SK-N-SH (cell line): ENCODE results near the gene C16orf87. TPM values are rescaled to one million over a fixed set of nuclear protein-coding genes. Genes with fewer than 3 reads are reported as not detected.

Source experiments
- CTCF ChIA-PET: fragments of 300-600, 350-600 bp; formaldehyde crosslinking; extraction: SDS; loops from one replicate; lab custom pipeline; 2021; lab: Yijun Ruan, JAX
- POLR2A ChIA-PET: fragments of 350-600 bp; sonication (Branson Sonifier 250); formaldehyde crosslinking; extraction: SDS; loops from one replicate; lab custom pipeline; 2020; ENCODE audit warnings: antibody characterized with exemption, inconsistent platforms; lab: Yijun Ruan, JAX
- DNase-seq: peaks from one replicate; pipeline ENCODE4 v3.0.0; 2012
- H2AFZ ChIP-seq: fragments of 200-600 bp; sonication (generic); 2 replicates; pipeline ENCODE4 v1.8.1; 2016; ENCODE audit warnings: antibody characterized with exemption, mild to moderate bottlenecking, low read depth
- H3F3A ChIP-seq: fragments of 200-600 bp; sonication (generic); replicated peaks from 2 replicates; pipeline ENCODE3; 2016; ENCODE audit warnings: antibody characterized with exemption, mild to moderate bottlenecking; ENCODE audit not compliant: insufficient read depth
- H3K27ac ChIP-seq, 2 experiments: fragments of 200-500 bp in 1 of 2; fragments of 200-600 bp in 1 of 2; sonication (Bioruptor generic) in 1 of 2; sonication (generic), shearing (Covaris generic) in 1 of 2; 2 replicates each; pipeline versions ENCODE4 v1.5.1 to v1.6.1; 2014 to 2016; ENCODE audit warnings: low read depth in 2 of 2, inconsistent platforms in 1 of 2, low read length in 1 of 2, mild to moderate bottlenecking in 1 of 2, mixed read lengths in 1 of 2
- H3K27me3 ChIP-seq: fragments of 200-600 bp; sonication (generic), shearing (Covaris generic); 2 replicates; pipeline ENCODE4 v1.6.1; 2016; ENCODE audit warnings: mixed run types; ENCODE audit not compliant: insufficient read depth
- H3K36me3 ChIP-seq, 2 experiments: fragments of 200-500 bp in 1 of 2; fragments of 200-600 bp in 1 of 2; sonication (Bioruptor generic) in 1 of 2; sonication (generic) in 1 of 2; replicated peaks in 1 of 2; 2 replicates each; pipeline versions ENCODE3 to v1.5.1; 2014 to 2016; ENCODE audit warnings: low read length in 1 of 2, mild to moderate bottlenecking in 1 of 2; ENCODE audit not compliant: insufficient read depth in 2 of 2, control insufficient read depth in 1 of 2
- H3K4me1 ChIP-seq, 2 experiments: fragments of 200-500 bp in 1 of 2; fragments of 200-600 bp in 1 of 2; sonication (Bioruptor generic) in 1 of 2; sonication (generic), shearing (Covaris generic) in 1 of 2; 2 replicates each; pipeline versions ENCODE4 v1.5.1 to v1.6.1; 2014 to 2016; ENCODE audit warnings: low read depth in 1 of 2, low read length in 1 of 2, mixed run types in 1 of 2; ENCODE audit not compliant: insufficient read depth in 2 of 2, control insufficient read depth in 1 of 2
- H3K4me2 ChIP-seq: fragments of 200-600 bp; sonication (generic), shearing (Covaris generic); 2 replicates; pipeline ENCODE4 v1.6.1; 2017; ENCODE audit warnings: mixed run types
- H3K4me3 ChIP-seq, 2 experiments: fragments of 200-500 bp in 1 of 2; fragments of 200-600 bp in 1 of 2; sonication (Bioruptor generic) in 1 of 2; sonication (generic), shearing (Covaris generic) in 1 of 2; 2 replicates each; pipeline versions ENCODE4 v1.5.1 to v1.8.1; 2014 to 2016; ENCODE audit warnings: low read depth in 2 of 2, inconsistent platforms in 1 of 2, low read length in 1 of 2, mild to moderate bottlenecking in 1 of 2, mixed read lengths in 1 of 2, moderate library complexity in 1 of 2
- H3K79me2 ChIP-seq: fragments of 200-600 bp; sonication (generic); 2 replicates; pipeline ENCODE4 v1.8.1; 2017; ENCODE audit warnings: mild to moderate bottlenecking; ENCODE audit not compliant: insufficient read depth
- H3K9ac ChIP-seq: fragments of 200-600 bp; sonication (generic); 2 replicates; pipeline ENCODE4 v1.6.1; 2017; ENCODE audit warnings: mixed run types
- H3K9me2 ChIP-seq: fragments of 200-600 bp; sonication (generic); 2 replicates; pipeline ENCODE4 v1.6.1; 2017; ENCODE audit warnings: mixed run types
- H3K9me3 ChIP-seq: fragments of 200-600 bp; sonication (generic); 2 replicates; pipeline ENCODE4 v1.6.1; 2017; ENCODE audit warnings: mixed run types, mild to moderate bottlenecking, moderate library complexity
- H4K20me1 ChIP-seq: fragments of 200-600 bp; sonication (generic); 2 replicates; pipeline ENCODE4 v1.6.1; 2017; ENCODE audit warnings: mild to moderate bottlenecking, mixed run types; ENCODE audit not compliant: insufficient read depth
- FOXJ3 ChIP-seq: sonication (generic); formaldehyde crosslinking; IDR thresholded peaks from 2 replicates; pipeline ENCODE4 v1.5.1; 2020; ENCODE audit warnings: mild to moderate bottlenecking, missing genetic modification reagents
- GABPA ChIP-seq: IDR thresholded peaks from 2 replicates; pipeline ENCODE4 v1.4.0; 2012; ENCODE audit warnings: low read depth, mild to moderate bottlenecking
- MEF2A ChIP-seq: IDR thresholded peaks from 2 replicates; pipeline ENCODE4 v1.4.0; 2012; ENCODE audit warnings: low read depth, borderline replicate concordance
- MXI1 ChIP-seq: IDR thresholded peaks from 2 replicates; pipeline ENCODE4 v1.6.1; 2012; ENCODE audit warnings: mild to moderate bottlenecking, low read depth, low read length, improper control_type of control experiment
- NFIC ChIP-seq: IDR thresholded peaks from 2 replicates; pipeline ENCODE4 v1.4.0; 2012; ENCODE audit warnings: borderline replicate concordance
- RXRA ChIP-seq: IDR thresholded peaks from 2 replicates; pipeline ENCODE4 v1.4.0; 2012; ENCODE audit warnings: low read depth, mild to moderate bottlenecking, borderline replicate concordance
- SIN3A ChIP-seq: IDR thresholded peaks from 2 replicates; pipeline ENCODE4 v1.6.1; 2012; ENCODE audit warnings: low read depth, mild to moderate bottlenecking, low read length, moderate library complexity, borderline replicate concordance
- TAF1 ChIP-seq: IDR thresholded peaks from 2 replicates; pipeline ENCODE4 v1.6.1; 2012; ENCODE audit warnings: low read depth, mild to moderate bottlenecking, low read length, moderate library complexity, borderline replicate concordance
- YY1 ChIP-seq: IDR thresholded peaks from 2 replicates; pipeline ENCODE4 v1.4.0; 2012; ENCODE audit warnings: low read depth, mild to moderate bottlenecking
- WGBS: methylation state at CpG from one replicate; pipeline ENCODE4 v1.1.6; 2017; ENCODE audit warnings: low lambda C conversion rate; 5-methylcytosine and 5-hydroxymethylcytosine counted together
- polyA plus RNA-seq, 3 experiments: library from polyadenylated mRNA; depleted of rRNA; stranded (reverse); fragments of >200 nt; gene quantifications; 2 replicates each; pipeline ENCODE4 v1.2.3, GENCODE V29; 2012
- TF ChIP-seq, protein P1 (sequence below): fragments of 150-350 bp; IDR thresholded peaks from 2 replicates; pipeline ENCODE4 v1.6.1; 2016; ENCODE audit warnings: mild to moderate bottlenecking, low read depth, low read length
- TF ChIP-seq, protein P2 (sequence below): IDR thresholded peaks from 2 replicates; pipeline ENCODE4 v1.4.0; 2012; ENCODE audit warnings: low read depth
- TF ChIP-seq, protein P3 (sequence below): fragments of 150-350 bp; IDR thresholded peaks from 2 replicates; pipeline ENCODE4 v1.6.1; 2017; ENCODE audit warnings: antibody characterized with exemption, low read length, low read depth, borderline replicate concordance
- TF ChIP-seq, protein P4 (sequence below): fragments of 200-600 bp; sonication (generic); IDR thresholded peaks from 2 replicates; pipeline ENCODE4 v1.6.1; 2017; ENCODE audit warnings: antibody characterized with exemption, mild to moderate bottlenecking, moderate library complexity

C16orf87 gene
- polyA plus RNA-seq, 1 of the 3 experiments (the other 2 are of a cell fraction): 3.5 TPM

DNA sequence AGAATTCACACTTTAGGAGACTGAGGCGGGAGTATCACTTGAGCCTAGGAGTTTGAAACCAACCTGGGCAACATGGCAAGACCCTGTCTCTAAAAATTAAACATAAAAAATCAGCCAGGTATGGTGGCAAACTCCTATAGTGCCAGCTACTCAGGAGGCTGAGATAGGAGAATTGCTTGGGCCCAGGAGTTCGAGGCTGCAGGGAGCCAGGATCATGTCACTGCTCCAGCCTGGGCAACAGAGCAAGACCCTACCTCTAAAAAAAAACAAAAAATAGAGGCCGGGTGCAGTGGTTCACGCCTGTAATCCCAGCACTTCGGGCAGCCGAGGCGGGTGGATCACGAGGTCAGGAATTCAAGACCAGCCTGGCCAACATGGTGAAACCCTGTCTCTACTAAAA, 44.3 kb upstream of the C16orf87 start (continued):
- TF ChIP-seq, protein P1, sequence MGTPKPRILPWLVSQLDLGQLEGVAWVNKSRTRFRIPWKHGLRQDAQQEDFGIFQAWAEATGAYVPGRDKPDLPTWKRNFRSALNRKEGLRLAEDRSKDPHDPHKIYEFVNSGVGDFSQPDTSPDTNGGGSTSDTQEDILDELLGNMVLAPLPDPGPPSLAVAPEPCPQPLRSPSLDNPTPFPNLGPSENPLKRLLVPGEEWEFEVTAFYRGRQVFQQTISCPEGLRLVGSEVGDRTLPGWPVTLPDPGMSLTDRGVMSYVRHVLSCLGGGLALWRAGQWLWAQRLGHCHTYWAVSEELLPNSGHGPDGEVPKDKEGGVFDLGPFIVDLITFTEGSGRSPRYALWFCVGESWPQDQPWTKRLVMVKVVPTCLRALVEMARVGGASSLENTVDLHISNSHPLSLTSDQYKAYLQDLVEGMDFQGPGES: no peak
- TF ChIP-seq NFIC: no peak
- no peak for TF ChIP-seq GABPA
- TF ChIP-seq, protein P2, sequence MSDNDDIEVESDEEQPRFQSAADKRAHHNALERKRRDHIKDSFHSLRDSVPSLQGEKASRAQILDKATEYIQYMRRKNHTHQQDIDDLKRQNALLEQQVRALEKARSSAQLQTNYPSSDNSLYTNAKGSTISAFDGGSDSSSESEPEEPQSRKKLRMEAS: no peak
- TF ChIP-seq, protein P3, sequence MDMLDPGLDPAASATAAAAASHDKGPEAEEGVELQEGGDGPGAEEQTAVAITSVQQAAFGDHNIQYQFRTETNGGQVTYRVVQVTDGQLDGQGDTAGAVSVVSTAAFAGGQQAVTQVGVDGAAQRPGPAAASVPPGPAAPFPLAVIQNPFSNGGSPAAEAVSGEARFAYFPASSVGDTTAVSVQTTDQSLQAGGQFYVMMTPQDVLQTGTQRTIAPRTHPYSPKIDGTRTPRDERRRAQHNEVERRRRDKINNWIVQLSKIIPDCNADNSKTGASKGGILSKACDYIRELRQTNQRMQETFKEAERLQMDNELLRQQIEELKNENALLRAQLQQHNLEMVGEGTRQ: no peak

DNA sequence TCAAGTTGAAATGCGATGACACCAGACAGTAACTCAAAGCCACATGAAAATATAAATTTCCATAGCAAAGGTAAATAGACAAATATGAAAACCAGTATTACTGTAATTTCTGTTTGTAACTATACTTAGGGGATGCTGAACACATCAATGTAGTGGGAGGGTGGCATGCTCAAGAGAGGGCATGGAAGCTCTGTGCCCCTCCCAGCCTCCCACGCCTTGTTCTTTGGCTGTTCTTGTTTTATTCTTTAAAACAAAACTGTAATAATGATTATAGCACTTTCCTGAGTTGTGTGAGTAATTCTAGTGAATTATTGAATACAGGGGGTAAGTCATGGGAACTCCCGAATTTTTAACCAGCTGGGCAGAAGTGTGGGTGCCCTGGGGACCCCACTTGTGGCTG, 42.2 kb upstream of the C16orf87 start:
- Histone ChIP-seq H3K9me3 (no peaks in the 10 kb centered on the region), H3K9me2 (no peaks in the 10 kb centered on the region), H3K79me2 (no peaks in the 10 kb centered on the region), H2AFZ (no peak overlapping the region), H4K20me1 (no peaks in the 10 kb centered on the region), H3K4me3 (no peak overlapping the region), H3K4me2 (no peak overlapping the region), H3F3A (no peaks in the 10 kb centered on the region), H3K9ac (no peak overlapping the region), H3K27ac (no peak overlapping the region), H3K4me1 (peaks cover 0 to 4% of the 10 kb centered on the region in 2 experiments; a peak in 1 of 4 replicates), H3K27me3 (no peaks in the 10 kb centered on the region), H3K36me3 (no peaks in the 10 kb centered on the region)
- DNase-seq: no peak
- TF ChIP-seq, protein P4, sequence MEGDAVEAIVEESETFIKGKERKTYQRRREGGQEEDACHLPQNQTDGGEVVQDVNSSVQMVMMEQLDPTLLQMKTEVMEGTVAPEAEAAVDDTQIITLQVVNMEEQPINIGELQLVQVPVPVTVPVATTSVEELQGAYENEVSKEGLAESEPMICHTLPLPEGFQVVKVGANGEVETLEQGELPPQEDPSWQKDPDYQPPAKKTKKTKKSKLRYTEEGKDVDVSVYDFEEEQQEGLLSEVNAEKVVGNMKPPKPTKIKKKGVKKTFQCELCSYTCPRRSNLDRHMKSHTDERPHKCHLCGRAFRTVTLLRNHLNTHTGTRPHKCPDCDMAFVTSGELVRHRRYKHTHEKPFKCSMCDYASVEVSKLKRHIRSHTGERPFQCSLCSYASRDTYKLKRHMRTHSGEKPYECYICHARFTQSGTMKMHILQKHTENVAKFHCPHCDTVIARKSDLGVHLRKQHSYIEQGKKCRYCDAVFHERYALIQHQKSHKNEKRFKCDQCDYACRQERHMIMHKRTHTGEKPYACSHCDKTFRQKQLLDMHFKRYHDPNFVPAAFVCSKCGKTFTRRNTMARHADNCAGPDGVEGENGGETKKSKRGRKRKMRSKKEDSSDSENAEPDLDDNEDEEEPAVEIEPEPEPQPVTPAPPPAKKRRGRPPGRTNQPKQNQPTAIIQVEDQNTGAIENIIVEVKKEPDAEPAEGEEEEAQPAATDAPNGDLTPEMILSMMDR: no peak
- no peak for TF ChIP-seq RXRA
- TF ChIP-seq FOXJ3 (CRISPR knock-in tag): no peak
- TF ChIP-seq MEF2A: no peak
- no peak for TF ChIP-seq TAF1
- TF ChIP-seq YY1: no peak
- no peak for TF ChIP-seq MXI1
- no peak for TF ChIP-seq SIN3A
- ChIA-PET CTCF (interaction anchor here (1.4 to 2.6 kb wide), 3 partner anchors 11 to 35 kb away, joined by 5 to 11 read pairs (median 7); partner anchors contain the start of gene GPT2), POLR2A (interaction anchor here (2.0 kb wide), 1 partner anchor 11 kb away, joined by 6 read pairs; the partner anchor contains the start of gene GPT2)
- WGBS: 93% methylated on average over 3 of the region's 3 CpGs
